Measurements from ENCODE around the gene ZNF275.

DNA sequence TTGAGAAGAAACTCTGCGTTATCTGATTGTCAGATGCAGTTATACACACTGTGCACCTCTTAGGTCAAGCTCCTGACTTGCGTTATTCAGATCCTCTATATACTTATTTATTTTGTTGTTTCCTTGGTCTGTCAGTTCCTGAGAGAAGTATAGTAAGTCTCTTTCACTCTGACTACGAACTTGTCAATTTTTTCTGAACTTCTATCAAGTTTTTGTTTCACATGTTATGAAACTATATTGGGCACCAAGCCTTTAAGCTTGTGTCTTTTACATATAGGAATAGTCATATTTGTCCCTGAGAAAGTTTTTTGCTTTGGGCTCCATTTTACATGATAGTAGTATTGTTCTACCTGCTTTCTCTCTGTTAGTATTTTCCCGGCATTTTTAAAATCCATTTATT lies 31.7 kb downstream of the ZNF275 start:
- TF ChIP-seq, protein P1, sequence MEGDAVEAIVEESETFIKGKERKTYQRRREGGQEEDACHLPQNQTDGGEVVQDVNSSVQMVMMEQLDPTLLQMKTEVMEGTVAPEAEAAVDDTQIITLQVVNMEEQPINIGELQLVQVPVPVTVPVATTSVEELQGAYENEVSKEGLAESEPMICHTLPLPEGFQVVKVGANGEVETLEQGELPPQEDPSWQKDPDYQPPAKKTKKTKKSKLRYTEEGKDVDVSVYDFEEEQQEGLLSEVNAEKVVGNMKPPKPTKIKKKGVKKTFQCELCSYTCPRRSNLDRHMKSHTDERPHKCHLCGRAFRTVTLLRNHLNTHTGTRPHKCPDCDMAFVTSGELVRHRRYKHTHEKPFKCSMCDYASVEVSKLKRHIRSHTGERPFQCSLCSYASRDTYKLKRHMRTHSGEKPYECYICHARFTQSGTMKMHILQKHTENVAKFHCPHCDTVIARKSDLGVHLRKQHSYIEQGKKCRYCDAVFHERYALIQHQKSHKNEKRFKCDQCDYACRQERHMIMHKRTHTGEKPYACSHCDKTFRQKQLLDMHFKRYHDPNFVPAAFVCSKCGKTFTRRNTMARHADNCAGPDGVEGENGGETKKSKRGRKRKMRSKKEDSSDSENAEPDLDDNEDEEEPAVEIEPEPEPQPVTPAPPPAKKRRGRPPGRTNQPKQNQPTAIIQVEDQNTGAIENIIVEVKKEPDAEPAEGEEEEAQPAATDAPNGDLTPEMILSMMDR (IDR thresholded peaks at IDR 0.05; ENCODE audit: insufficient read depth, low read length, poor library complexity, severe bottlenecking) = no peak
- TF ChIP-seq EZH2phosphoT487 (conservative IDR thresholded peaks at IDR 0.05; ENCODE audit: low read length) = no peak

Data from SU-DHL-6 (cell line).